ENCODE measurements around the gene CD6. TPM values are rescaled to one million over a fixed set of nuclear protein-coding genes. Genes with fewer than 3 reads are reported as not detected.

The CD6 gene
- total RNA-seq, 1 donor from 2014 or later, result not detected

DNA sequence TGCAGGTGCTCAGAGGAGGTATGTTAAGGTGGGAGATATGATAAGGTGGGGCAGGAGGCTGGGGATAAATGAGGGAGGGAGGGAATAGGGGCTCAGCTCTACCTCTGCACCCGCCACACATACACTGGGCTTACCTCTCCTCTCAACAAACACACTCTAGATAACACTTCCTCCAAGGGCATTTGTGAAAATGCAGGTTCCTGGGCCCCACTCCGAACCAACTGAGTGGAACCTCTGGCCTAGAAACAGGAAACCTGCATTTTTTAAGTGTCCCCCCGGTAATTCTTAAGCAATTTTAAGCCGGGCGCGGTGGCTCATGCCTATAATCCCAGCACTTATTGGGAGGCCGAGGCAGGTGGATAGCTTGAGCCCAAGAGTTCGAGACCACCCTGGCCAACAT is 84.3 kb downstream of the CD6 start:
- Mint-ChIP-seq H3K27ac (no peak overlapping the region), H3K4me1 (peaks cover 2% of the 10 kb centered on the region)

GRCh38 chr11:61056571-61056970 is 85.1 kb downstream of the CD6 start:
- H3F3A ChIP-seq (ENCODE audit: low read depth), result no peaks in the 10 kb centered on the region
- no peak overlapping the region for H3K9ac ChIP-seq
- peaks cover 5% of the 10 kb centered on the region for H3K27me3 Mint-ChIP-seq (ENCODE audit: insufficient read depth, low read depth)

More for the DNA sequence above, 84.3 kb downstream of the CD6 start:
- no peak for TF ChIP-seq EZH2phosphoT487 (IDR thresholded peaks at IDR 0.05)
- TF ChIP-seq, protein P1, sequence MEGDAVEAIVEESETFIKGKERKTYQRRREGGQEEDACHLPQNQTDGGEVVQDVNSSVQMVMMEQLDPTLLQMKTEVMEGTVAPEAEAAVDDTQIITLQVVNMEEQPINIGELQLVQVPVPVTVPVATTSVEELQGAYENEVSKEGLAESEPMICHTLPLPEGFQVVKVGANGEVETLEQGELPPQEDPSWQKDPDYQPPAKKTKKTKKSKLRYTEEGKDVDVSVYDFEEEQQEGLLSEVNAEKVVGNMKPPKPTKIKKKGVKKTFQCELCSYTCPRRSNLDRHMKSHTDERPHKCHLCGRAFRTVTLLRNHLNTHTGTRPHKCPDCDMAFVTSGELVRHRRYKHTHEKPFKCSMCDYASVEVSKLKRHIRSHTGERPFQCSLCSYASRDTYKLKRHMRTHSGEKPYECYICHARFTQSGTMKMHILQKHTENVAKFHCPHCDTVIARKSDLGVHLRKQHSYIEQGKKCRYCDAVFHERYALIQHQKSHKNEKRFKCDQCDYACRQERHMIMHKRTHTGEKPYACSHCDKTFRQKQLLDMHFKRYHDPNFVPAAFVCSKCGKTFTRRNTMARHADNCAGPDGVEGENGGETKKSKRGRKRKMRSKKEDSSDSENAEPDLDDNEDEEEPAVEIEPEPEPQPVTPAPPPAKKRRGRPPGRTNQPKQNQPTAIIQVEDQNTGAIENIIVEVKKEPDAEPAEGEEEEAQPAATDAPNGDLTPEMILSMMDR (IDR thresholded peaks at IDR 0.05), result no peak
- TF ChIP-seq EZH2 (IDR thresholded peaks at IDR 0.05), result no peak
- no peak overlapping the region for H3K4me2 ChIP-seq
- H3K27me3 Mint-ChIP-seq (ENCODE audit: insufficient read depth, low read depth), result peaks cover 5% of the 10 kb centered on the region
- H3K27ac ChIP-seq, result no peak overlapping the region
- no peaks in the 10 kb centered on the region for H3K9me3 ChIP-seq (ENCODE audit: low read depth)
- H3K36me3 ChIP-seq, result no peaks in the 10 kb centered on the region
- H3K4me3 ChIP-seq, result no peak overlapping the region
- H2AFZ ChIP-seq (replicated peaks), result no peak overlapping the region
- H3K4me3 Mint-ChIP-seq, result no peak overlapping the region
- H3K79me2 ChIP-seq (ENCODE audit: low read depth), result no peaks in the 10 kb centered on the region
- H3K36me3 Mint-ChIP-seq, result no peaks in the 10 kb centered on the region
- no peaks in the 10 kb centered on the region for H3K27me3 ChIP-seq
- no peaks in the 10 kb centered on the region for H3K9me3 Mint-ChIP-seq
- no peak overlapping the region for H3K9ac ChIP-seq
- no peaks in the 10 kb centered on the region for H4K20me1 ChIP-seq (ENCODE audit: low read depth)
- H3K4me1 ChIP-seq, result peaks cover 9% of the 10 kb centered on the region
- no peak for DNase-seq (ENCODE audit: low spot score)
- no peaks in the 10 kb centered on the region for H3F3A ChIP-seq (ENCODE audit: low read depth)

GRCh38 chr11:61056981-61057380 is 85.5 kb downstream of the CD6 start:
- no peaks in the 10 kb centered on the region for H3K36me3 ChIP-seq
- peaks cover 2% of the 10 kb centered on the region for H3K4me1 Mint-ChIP-seq
- no peak overlapping the region for H3K9ac ChIP-seq
- no peaks in the 10 kb centered on the region for H3K36me3 Mint-ChIP-seq
- H3K27me3 Mint-ChIP-seq (ENCODE audit: insufficient read depth, low read depth), result peaks cover 5% of the 10 kb centered on the region
- H3K4me2 ChIP-seq, result no peak overlapping the region
- no peak overlapping the region for H2AFZ ChIP-seq (replicated peaks)
- no peak overlapping the region for H3K27ac Mint-ChIP-seq
- no peaks in the 10 kb centered on the region for H3K27me3 ChIP-seq
- no peaks in the 10 kb centered on the region for H3F3A ChIP-seq (ENCODE audit: low read depth)
- TF ChIP-seq EZH2 (IDR thresholded peaks at IDR 0.05), result no peak
- TF ChIP-seq, protein P1 (IDR thresholded peaks at IDR 0.05), result no peak
- TF ChIP-seq EZH2phosphoT487 (IDR thresholded peaks at IDR 0.05), result no peak
- no peak overlapping the region for H3K27ac ChIP-seq
- no peak overlapping the region for H3K4me3 Mint-ChIP-seq
- H4K20me1 ChIP-seq (ENCODE audit: low read depth), result no peaks in the 10 kb centered on the region
- H3K9me3 Mint-ChIP-seq, result no peaks in the 10 kb centered on the region
- no peak for DNase-seq (ENCODE audit: low spot score)
- no peaks in the 10 kb centered on the region for H3K79me2 ChIP-seq (ENCODE audit: low read depth)
- H3K4me3 ChIP-seq, result no peak overlapping the region
- no peaks in the 10 kb centered on the region for H3K9me3 ChIP-seq (ENCODE audit: low read depth)
- peaks cover 9% of the 10 kb centered on the region for H3K4me1 ChIP-seq

More at GRCh38 chr11:61056571-61056970, 85.1 kb downstream of the CD6 start:
- no peaks in the 10 kb centered on the region for H3K27me3 ChIP-seq
- DNase-seq (ENCODE audit: low spot score), result peak; percentile 29
- peaks cover 2% of the 10 kb centered on the region for H3K4me1 Mint-ChIP-seq
- H3K9me3 ChIP-seq (ENCODE audit: low read depth), result no peaks in the 10 kb centered on the region
- H3K79me2 ChIP-seq (ENCODE audit: low read depth), result no peaks in the 10 kb centered on the region
- H3K4me3 Mint-ChIP-seq, result no peak overlapping the region
- no peak overlapping the region for H2AFZ ChIP-seq (replicated peaks)
- TF ChIP-seq, protein P1 (IDR thresholded peaks at IDR 0.05), result peak; percentile 13
- no peak for TF ChIP-seq EZH2 (IDR thresholded peaks at IDR 0.05)
- TF ChIP-seq EZH2phosphoT487 (IDR thresholded peaks at IDR 0.05), result no peak
- H3K27ac ChIP-seq, result no peak overlapping the region
- no peaks in the 10 kb centered on the region for H3K9me3 Mint-ChIP-seq
- H4K20me1 ChIP-seq (ENCODE audit: low read depth), result no peaks in the 10 kb centered on the region
- no peaks in the 10 kb centered on the region for H3K36me3 Mint-ChIP-seq
- no peak overlapping the region for H3K4me2 ChIP-seq
- no peak overlapping the region for H3K27ac Mint-ChIP-seq
- H3K4me3 ChIP-seq, result no peak overlapping the region
- H3K36me3 ChIP-seq, result no peaks in the 10 kb centered on the region
- peaks cover 9% of the 10 kb centered on the region for H3K4me1 ChIP-seq
